ENCODE data around the gene RAD51B. TPM values are rescaled to one million over a fixed set of nuclear protein-coding genes. Genes with fewer than 3 reads are reported as not detected.
A peak's percentile ranks its signal among the peaks of the same experiment; 100 is the strongest.

Gene RAD51B
- total and polyA plus RNA-seq, 2 donors: 6.2 to 92.9 TPM

GRCh38 chr14:68243450-68244010 is 424.0 kb downstream of the RAD51B start:
- Histone ChIP-seq H3K4me1 (ENCODE audit: insufficient read depth) (no peaks in the 10 kb centered on the region), H3K4me3 (ENCODE audit: low read depth, low read length) (no peak overlapping the region), H3K27ac (ENCODE audit: low read depth) (no peak overlapping the region), H3K36me3 (ENCODE audit: insufficient read depth) (no peaks in the 10 kb centered on the region)
- WGBS: 49% methylated on average over 3 of the region's 3 CpGs
- DNase-seq (ENCODE audit: extremely low spot score): no peak

- no peaks in the 10 kb centered on the region for H3K4me1 ChIP-seq (ENCODE audit: insufficient read depth)
- H3K27ac ChIP-seq (ENCODE audit: low read depth): peak overlapping the region; percentile 62
- no peak overlapping the region for H3K4me3 ChIP-seq (ENCODE audit: low read depth, low read length)
- no peak for DNase-seq (ENCODE audit: extremely low spot score)
- no peaks in the 10 kb centered on the region for H3K36me3 ChIP-seq (ENCODE audit: insufficient read depth)
- 50% methylated on average over 4 of the region's 4 CpGs for WGBS
These were observed 424.8 kb downstream of the RAD51B start for GRCh38 chr14:68244262-68244980.

GRCh38 chr14:68245146-68246073 is 425.8 kb downstream of the RAD51B start:
- peak; percentile 87 for DNase-seq (ENCODE audit: extremely low spot score)
- no peak overlapping the region for H3K4me3 ChIP-seq (ENCODE audit: low read depth, low read length)
- 17% methylated on average over 7 of the region's 7 CpGs for WGBS
- H3K4me1 ChIP-seq (ENCODE audit: insufficient read depth): no peaks in the 10 kb centered on the region
- H3K27ac ChIP-seq (ENCODE audit: low read depth): peak overlapping the region; percentile 78
- H3K36me3 ChIP-seq (ENCODE audit: insufficient read depth): no peaks in the 10 kb centered on the region

DNA sequence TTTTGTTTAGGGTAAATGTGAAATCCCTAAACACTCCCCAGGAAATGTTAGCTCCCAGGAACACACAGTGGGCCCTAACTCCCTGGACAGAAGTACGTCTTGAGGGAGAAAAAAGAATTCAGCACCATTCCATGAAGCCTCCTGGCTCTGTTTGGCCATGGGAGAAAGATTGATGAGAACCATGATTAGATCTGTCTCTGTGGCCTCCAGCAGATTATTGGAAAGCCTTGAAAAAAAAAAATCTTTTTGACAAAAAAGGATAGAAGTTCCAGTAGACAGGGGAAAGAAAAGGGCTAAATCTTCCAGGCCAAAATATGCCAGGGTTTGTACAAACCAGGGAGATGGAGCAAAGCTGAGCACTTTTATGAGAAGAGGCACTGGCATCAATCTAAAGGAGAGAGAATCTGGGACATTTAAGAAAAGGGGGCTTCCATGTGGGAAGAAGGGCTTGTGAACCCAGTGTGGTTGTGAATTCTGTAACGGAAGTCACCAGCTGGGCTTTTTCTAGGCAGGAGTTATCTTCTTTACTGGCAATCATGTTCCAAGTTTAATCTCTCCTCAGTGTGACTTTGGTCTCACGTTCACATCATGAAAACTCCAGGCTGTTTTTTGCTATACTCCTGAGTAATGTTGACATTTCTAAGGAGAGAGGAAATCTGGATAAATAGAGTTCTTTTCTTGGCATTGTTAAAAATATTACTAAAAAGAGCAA is 426.7 kb downstream of the RAD51B start:
- DNase-seq (ENCODE audit: extremely low spot score): no peak
- 14% methylated on average over 3 of the region's 3 CpGs for WGBS
- H3K4me1 ChIP-seq (ENCODE audit: insufficient read depth): peaks cover 1% of the 10 kb centered on the region

DNA sequence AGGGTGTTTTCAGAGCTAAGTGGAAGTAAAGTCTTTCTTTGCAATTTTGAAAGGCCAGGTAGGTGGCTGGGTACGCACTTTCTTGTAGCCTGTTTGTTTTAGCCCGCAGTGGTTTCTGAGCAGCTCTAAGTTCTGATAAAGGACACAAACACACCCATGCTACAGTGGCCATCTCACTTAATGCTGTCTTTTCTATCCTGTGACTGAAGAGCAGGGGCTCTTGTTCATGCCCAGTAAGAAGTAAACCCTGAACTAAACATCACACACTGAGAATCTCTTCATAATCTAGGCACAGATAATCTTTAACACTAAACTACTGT is 427.2 kb downstream of the RAD51B start:
- WGBS: 15% methylated on average over 2 of the region's 2 CpGs
- H3K4me3 ChIP-seq (ENCODE audit: low read depth, low read length): no peak overlapping the region
- DNase-seq (ENCODE audit: extremely low spot score): no peak
- H3K36me3 ChIP-seq (ENCODE audit: insufficient read depth): no peaks in the 10 kb centered on the region
- peak overlapping the region; percentile 78 for H3K27ac ChIP-seq (ENCODE audit: low read depth)
- H3K4me1 ChIP-seq (ENCODE audit: insufficient read depth): peaks cover 1% of the 10 kb centered on the region

More for the DNA sequence above, 426.7 kb downstream of the RAD51B start:
- Histone ChIP-seq H3K27ac (ENCODE audit: low read depth) (peak overlapping the region; percentile 78), H3K4me3 (ENCODE audit: low read depth, low read length) (no peak overlapping the region), H3K36me3 (ENCODE audit: insufficient read depth) (no peaks in the 10 kb centered on the region)

- H3K4me1 ChIP-seq (ENCODE audit: insufficient read depth): peaks cover 3% of the 10 kb centered on the region
- H3K27ac ChIP-seq (ENCODE audit: low read depth): no peak overlapping the region
- no peaks in the 10 kb centered on the region for H3K36me3 ChIP-seq (ENCODE audit: insufficient read depth)
- H3K4me3 ChIP-seq (ENCODE audit: low read depth, low read length): no peak overlapping the region
- no peak for DNase-seq (ENCODE audit: extremely low spot score)
- WGBS: 63% methylated on average over 3 of the region's 3 CpGs
These were observed 427.7 kb downstream of the RAD51B start for GRCh38 chr14:68247274-68247673.

- H3K36me3 ChIP-seq (ENCODE audit: insufficient read depth): no peaks in the 10 kb centered on the region
- 47% methylated on average over 4 of the region's 4 CpGs for WGBS
- H3K4me3 ChIP-seq (ENCODE audit: low read depth, low read length): no peak overlapping the region
- DNase-seq (ENCODE audit: extremely low spot score): no peak
- peak overlapping the region; percentile 74 for H3K27ac ChIP-seq (ENCODE audit: low read depth)
- H3K4me1 ChIP-seq (ENCODE audit: insufficient read depth): peaks cover 3% of the 10 kb centered on the region
These were observed 428.2 kb downstream of the RAD51B start for GRCh38 chr14:68247676-68248268.

- peak overlapping the region; percentile 40 for H3K27ac ChIP-seq (ENCODE audit: low read depth)
- no peaks in the 10 kb centered on the region for H3K36me3 ChIP-seq (ENCODE audit: insufficient read depth)
- peaks cover 3% of the 10 kb centered on the region for H3K4me1 ChIP-seq (ENCODE audit: insufficient read depth)
- WGBS: 35% methylated on average over 7 of the region's 7 CpGs
- H3K4me3 ChIP-seq (ENCODE audit: low read depth, low read length): no peak overlapping the region
- no peak for DNase-seq (ENCODE audit: extremely low spot score)
These were observed 429.1 kb downstream of the RAD51B start for GRCh38 chr14:68248481-68249255.

DNA sequence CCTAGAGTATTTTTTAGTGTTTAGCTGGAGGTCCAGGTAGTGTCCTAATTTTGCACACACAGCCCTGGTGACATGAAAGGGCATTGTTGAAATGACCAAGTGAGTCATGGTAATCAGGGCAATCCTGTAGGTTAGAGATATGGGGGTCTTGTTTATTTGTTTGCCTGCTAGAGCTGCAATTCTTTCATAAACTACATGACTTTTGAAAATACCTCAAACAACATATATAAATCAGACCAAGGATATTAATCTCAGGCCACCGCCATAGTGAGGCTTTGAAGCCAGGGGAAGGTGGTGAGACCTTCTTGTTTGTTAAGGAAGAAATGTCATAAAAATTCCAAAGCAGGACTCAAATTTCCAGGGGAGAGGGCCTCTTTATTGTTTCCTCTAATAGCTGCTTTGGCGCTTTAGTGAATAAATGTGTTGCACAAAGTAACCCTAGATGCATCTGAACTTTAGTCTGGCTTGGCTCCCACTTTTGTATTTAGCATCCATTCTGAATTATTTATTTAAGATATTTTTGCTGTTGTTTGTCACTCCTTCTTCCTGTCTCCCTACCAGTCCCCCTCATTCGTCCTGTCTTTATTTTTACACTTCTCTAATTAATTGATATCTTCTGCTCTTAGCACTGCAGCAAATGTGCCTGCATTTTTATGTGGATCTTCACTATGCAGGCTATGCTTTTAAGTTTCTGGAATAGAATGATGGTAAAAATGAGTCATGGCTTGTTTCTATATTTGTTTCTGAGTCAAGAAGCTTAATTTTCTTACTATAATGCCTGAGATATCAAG is 430.3 kb downstream of the RAD51B start:
- H3K4me1 ChIP-seq (ENCODE audit: insufficient read depth): peaks cover 3% of the 10 kb centered on the region
- DNase-seq (ENCODE audit: extremely low spot score): no peak

DNA sequence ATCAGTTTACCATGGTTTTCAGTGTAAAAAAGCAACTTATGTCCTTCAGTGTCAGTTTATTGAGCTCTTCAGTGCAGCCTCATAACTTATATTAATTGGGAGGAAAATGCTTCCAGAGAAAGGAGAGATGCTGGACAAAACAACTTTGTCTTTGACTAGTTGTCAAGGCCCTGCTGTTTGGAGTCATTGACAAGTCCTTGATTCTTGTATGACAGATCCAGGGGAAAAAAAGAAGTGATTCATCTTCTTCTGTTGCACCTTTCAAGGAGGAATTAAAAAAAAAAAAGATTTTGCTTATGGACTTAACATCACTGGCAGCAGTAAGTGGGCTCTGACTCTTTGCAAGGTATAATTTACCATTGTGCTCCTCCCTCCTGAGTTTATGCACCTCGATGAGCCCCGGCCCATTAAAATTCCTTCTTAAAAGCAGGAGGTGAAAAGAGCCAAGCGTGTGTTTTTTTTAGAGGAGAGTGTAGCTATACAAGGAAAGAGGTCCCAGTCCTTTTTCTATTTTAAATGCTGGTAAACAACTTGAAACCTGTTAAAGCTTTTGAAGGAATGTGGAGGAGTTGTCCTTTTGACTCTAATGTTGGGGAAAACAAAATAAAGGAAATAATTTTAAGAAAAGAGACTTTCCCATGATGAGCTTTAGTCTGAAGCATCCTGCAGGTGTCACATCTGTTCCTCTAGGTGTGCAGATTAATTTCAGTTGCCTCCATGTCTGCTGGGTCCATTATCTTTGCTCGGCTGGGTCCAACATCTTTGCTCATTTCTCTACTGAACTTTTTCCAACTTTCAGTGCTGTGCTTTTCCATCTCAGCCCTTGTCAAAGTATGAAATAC is 431.6 kb downstream of the RAD51B start:
- H3K4me1 ChIP-seq (ENCODE audit: insufficient read depth): peaks cover 4% of the 10 kb centered on the region
- no peak for DNase-seq (ENCODE audit: extremely low spot score)
- 37% methylated on average over 4 of the region's 4 CpGs for WGBS
- peak overlapping the region; percentile 76 for H3K27ac ChIP-seq (ENCODE audit: low read depth)
- no peak overlapping the region for H3K4me3 ChIP-seq (ENCODE audit: low read depth, low read length)
- no peaks in the 10 kb centered on the region for H3K36me3 ChIP-seq (ENCODE audit: insufficient read depth)

More for the DNA sequence above, 430.3 kb downstream of the RAD51B start:
- H3K27ac ChIP-seq (ENCODE audit: low read depth): peak overlapping the region; percentile 35
- no peak overlapping the region for H3K4me3 ChIP-seq (ENCODE audit: low read depth, low read length)
- 28% methylated on average over 3 of the region's 3 CpGs for WGBS
- no peaks in the 10 kb centered on the region for H3K36me3 ChIP-seq (ENCODE audit: insufficient read depth)

- H3K36me3 ChIP-seq (ENCODE audit: insufficient read depth): no peaks in the 10 kb centered on the region
- peaks cover 4% of the 10 kb centered on the region for H3K4me1 ChIP-seq (ENCODE audit: insufficient read depth)
- no peak overlapping the region for H3K4me3 ChIP-seq (ENCODE audit: low read depth, low read length)
- DNase-seq (ENCODE audit: extremely low spot score): no peak
- H3K27ac ChIP-seq (ENCODE audit: low read depth): peak overlapping the region; percentile 59
- 69% methylated on average over 1 of the region's 1 CpG for WGBS
These were observed 432.2 kb downstream of the RAD51B start for GRCh38 chr14:68251769-68252100.

Data from urinary bladder (tissue), 4 donors.